AG04449 (cell line): Measurements from ENCODE around the gene PTPN1.

ENCODE experiments used
- CTCF ChIA-PET: fragments of 350-600 bp; formaldehyde crosslinking; extraction: SDS; loops from one replicate; lab custom pipeline; 2021; ENCODE audit warnings: antibody characterized with exemption; lab: Yijun Ruan, JAX
- POLR2A ChIA-PET: fragments of 400-600, 350-600 bp; formaldehyde crosslinking; extraction: SDS; loops from one replicate; lab custom pipeline; 2020; ENCODE audit warnings: antibody characterized with exemption, inconsistent platforms; lab: Yijun Ruan, JAX
- DNase-seq: peaks from one replicate; pipeline ENCODE4 v3.0.0-alpha.2; 2010; ENCODE audit warnings: low read depth, low spot score
- H3K4me3 ChIP-seq: 2 replicates; pipeline ENCODE4 v1.5.1; 2011; ENCODE audit warnings: low read depth, mild to moderate bottlenecking, control low read depth, low read length
- CTCF ChIP-seq: IDR thresholded peaks from one replicate; pipeline ENCODE4 v1.5.1; 2011; ENCODE audit warnings: mild to moderate bottlenecking, moderate library complexity, low read length, control low read depth, inconsistent platforms; ENCODE audit not compliant: insufficient read depth; ENCODE audit errors: missing control alignments

Gene PTPN1

GRCh38 chr20:50594231-50594590 lies 84.0 kb downstream of the PTPN1 start:
- CTCF ChIA-PET, result interaction anchor here (1.1 to 1.4 kb wide), 3 partner anchors 150 to 200 kb away, joined by 3 to 7 read pairs (median 4); partner anchors contain the start of gene BCAS4
- TF ChIP-seq CTCF, result no peak
- POLR2A ChIA-PET, result no interaction called here

GRCh38 chr20:50594591-50595432 lies 84.6 kb downstream of the PTPN1 start:
- ChIA-PET CTCF (interaction anchor here (0.6 to 1.4 kb wide), 5 partner anchors 9 to 200 kb away, joined by 3 to 7 read pairs (median 4); partner anchors contain the start of gene BCAS4), POLR2A (no interaction called here)
- DNase-seq, result no peak
- H3K4me3 ChIP-seq, result no peak overlapping the region
- no peak for TF ChIP-seq CTCF

More at GRCh38 chr20:50594231-50594590, 84.0 kb downstream of the PTPN1 start:
- H3K4me3 ChIP-seq, result no peak overlapping the region
- DNase-seq, result no peak

GRCh38 chr20:50595433-50595895 lies 85.3 kb downstream of the PTPN1 start:
- POLR2A ChIA-PET, result no interaction called here
- CTCF ChIA-PET, result interaction anchor here (0.6 to 2.8 kb wide), 7 partner anchors 9 to 193 kb away, joined by 3 to 10 read pairs (median 4); no protein-coding TSS in a partner anchor
- no peak for TF ChIP-seq CTCF
- H3K4me3 ChIP-seq, result no peak overlapping the region
- no peak for DNase-seq

GRCh38 chr20:50595988-50596693 lies 86.0 kb downstream of the PTPN1 start:
- DNase-seq, result no peak
- no peak for TF ChIP-seq CTCF
- ChIA-PET CTCF (interaction anchor here (0.8 to 2.8 kb wide), 6 partner anchors 11 to 418 kb away, joined by 3 to 10 read pairs (median 4); no protein-coding TSS in a partner anchor), POLR2A (no interaction called here)
- H3K4me3 ChIP-seq, result no peak overlapping the region

- no peak overlapping the region for H3K4me3 ChIP-seq
- no peak for DNase-seq
- TF ChIP-seq CTCF, result no peak
- CTCF ChIA-PET, result interaction anchor here (1.2 to 2.8 kb wide), 6 partner anchors 8 to 418 kb away, joined by 3 to 10 read pairs (median 5); no protein-coding TSS in a partner anchor
- POLR2A ChIA-PET, result no interaction called here
Observed at GRCh38 chr20:50596694-50597021, 86.5 kb downstream of the PTPN1 start.
